ENCODE results near the gene KCNK4.

GRCh38 chr11:64291262-64291751, at the start of gene KCNK4:
- TF ChIP-seq POLR2A (IDR thresholded peaks at IDR 0.05) (no peak), CTCF (IDR thresholded peaks at IDR 0.05) (no peak)
